H9 (cell line): Measurements from ENCODE around the gene CKMT2. TPM values are rescaled to one million over a fixed set of nuclear protein-coding genes. Genes with fewer than 3 reads are reported as not detected.

Experiments used
- DNase-seq: peaks from one replicate; pipeline ENCODE4 v3.0.0-alpha.2; 2017
- H2AFZ ChIP-seq: one replicate; pipeline ENCODE4 v1.6.1; 2013; ENCODE audit warnings: mild to moderate bottlenecking, low read length, control low read depth, moderate library complexity
- H2AK5ac ChIP-seq: 2 replicates; pipeline ENCODE4 v1.6.1; 2013; ENCODE audit warnings: low read length, control low read depth, mixed read lengths; ENCODE audit not compliant: insufficient read length
- H2BK120ac ChIP-seq: one replicate; pipeline ENCODE4 v1.6.1; 2013; ENCODE audit warnings: low read depth, mild to moderate bottlenecking, low read length, control low read depth, inconsistent platforms; ENCODE audit not compliant: poor library complexity, severe bottlenecking
- H2BK12ac ChIP-seq: 2 replicates; pipeline ENCODE4 v1.6.1; 2013; ENCODE audit warnings: low read length, control low read depth, mixed read lengths, low read depth; ENCODE audit not compliant: insufficient read length
- H2BK15ac ChIP-seq: 2 replicates; pipeline ENCODE4 v1.6.1; 2013; ENCODE audit warnings: low read depth, low read length, control low read depth
- H2BK20ac ChIP-seq: one replicate; pipeline ENCODE4 v1.6.1; 2013; ENCODE audit warnings: low read depth, mild to moderate bottlenecking, low read length, control low read depth, inconsistent platforms; ENCODE audit not compliant: poor library complexity, severe bottlenecking
- H2BK5ac ChIP-seq: 2 replicates; pipeline ENCODE4 v1.6.1; 2013; ENCODE audit warnings: low read length, control low read depth, mixed read lengths; ENCODE audit not compliant: insufficient read length
- H3K14ac ChIP-seq: 2 replicates; pipeline ENCODE4 v1.6.1; 2013; ENCODE audit warnings: low read length, control low read depth; ENCODE audit not compliant: insufficient read depth
- H3K18ac ChIP-seq: 2 replicates; pipeline ENCODE4 v1.6.1; 2013; ENCODE audit warnings: low read depth, mild to moderate bottlenecking, mixed read lengths, low read length, control low read depth; ENCODE audit not compliant: insufficient read length
- H3K23ac ChIP-seq: 2 replicates; pipeline ENCODE4 v1.6.1; 2013; ENCODE audit warnings: low read length, control low read depth, mixed read lengths, low read depth; ENCODE audit not compliant: insufficient read length
- H3K23me2 ChIP-seq: 2 replicates; pipeline ENCODE4 v1.6.1; 2013; ENCODE audit warnings: low read depth, mild to moderate bottlenecking, mixed read lengths, low read length, control low read depth; ENCODE audit not compliant: insufficient read length, poor library complexity, severe bottlenecking
- H3K27ac ChIP-seq: 2 replicates; pipeline ENCODE4 v1.5.1; 2013; ENCODE audit warnings: low read length, control low read depth, mixed read lengths, low read depth; ENCODE audit not compliant: insufficient read length
- H3K27me3 ChIP-seq: 2 replicates; pipeline ENCODE4 v1.6.1; 2013; ENCODE audit warnings: low read length, control low read depth, inconsistent platforms; ENCODE audit not compliant: insufficient read depth
- H3K4ac ChIP-seq: 2 replicates; pipeline ENCODE4 v1.6.1; 2013; ENCODE audit warnings: low read depth, mild to moderate bottlenecking, control low read depth, inconsistent platforms, low read length, moderate library complexity
- H3K4me1 ChIP-seq: 2 replicates; pipeline ENCODE4 v1.6.1; 2013; ENCODE audit warnings: low read length, control low read depth, inconsistent platforms; ENCODE audit not compliant: insufficient read depth
- H3K4me2 ChIP-seq: 2 replicates; pipeline ENCODE4 v1.6.1; 2013; ENCODE audit warnings: low read length, control low read depth, mixed read lengths; ENCODE audit not compliant: insufficient read length, insufficient read depth
- H3K56ac ChIP-seq: 2 replicates; pipeline ENCODE4 v1.6.1; 2013; ENCODE audit warnings: low read depth, mild to moderate bottlenecking, mixed read lengths, low read length, control low read depth; ENCODE audit not compliant: insufficient read length
- H3K79me1 ChIP-seq: 2 replicates; pipeline ENCODE4 v1.6.1; 2013; ENCODE audit warnings: low read depth, mild to moderate bottlenecking, moderate library complexity, low read length, control low read depth, inconsistent platforms; ENCODE audit not compliant: insufficient read depth, poor library complexity, severe bottlenecking
- H3K79me2 ChIP-seq: 2 replicates; pipeline ENCODE4 v1.6.1; 2013; ENCODE audit warnings: low read length, control low read depth, inconsistent platforms; ENCODE audit not compliant: insufficient read depth
- H3K9ac ChIP-seq: 2 replicates; pipeline ENCODE4 v1.6.1; 2013; ENCODE audit warnings: low read length, control low read depth, mixed read lengths; ENCODE audit not compliant: insufficient read length; ENCODE audit errors: extremely low read depth
- H3K9me3 ChIP-seq: one replicate; pipeline ENCODE4 v1.6.1; 2013; ENCODE audit warnings: low read depth, low read length, inconsistent platforms; ENCODE audit not compliant: control insufficient read depth
- H3T11ph ChIP-seq: one replicate; pipeline ENCODE4 v1.6.1; 2013; ENCODE audit warnings: mild to moderate bottlenecking, low read length, control low read depth, inconsistent platforms
- H4K20me1 ChIP-seq: one replicate; pipeline ENCODE4 v1.6.1; 2013; ENCODE audit not compliant: control insufficient read depth, insufficient read length, insufficient read depth
- H4K5ac ChIP-seq: 2 replicates; pipeline ENCODE4 v1.6.1; 2013; ENCODE audit warnings: low read depth, mild to moderate bottlenecking, mixed read lengths, low read length, control low read depth; ENCODE audit not compliant: insufficient read length
- H4K8ac ChIP-seq: replicated peaks from 2 replicates; pipeline ENCODE4 v1.6.1; 2013; ENCODE audit warnings: low read length, control low read depth, mixed read lengths, low read depth; ENCODE audit not compliant: insufficient read length
- H4K91ac ChIP-seq: 2 replicates; pipeline ENCODE4 v1.6.1; 2013; ENCODE audit warnings: low read depth, mild to moderate bottlenecking, moderate library complexity, mixed read lengths, low read length, control low read depth; ENCODE audit not compliant: insufficient read length
- H3K27ac Mint-ChIP-seq, 3 experiments: 2 replicates in 2 of 3; 3 replicates in 1 of 3; pipeline ENCODE4 v1.8.0; 2020 to 2021; ENCODE audit warnings: mixed read lengths in 3 of 3, mild to moderate bottlenecking in 1 of 3, moderate library complexity in 1 of 3
- H3K27me3 Mint-ChIP-seq: 2 replicates; pipeline ENCODE4 v1.8.0; 2021; ENCODE audit warnings: low read depth, mild to moderate bottlenecking, moderate library complexity, mixed read lengths
- H3K36me3 Mint-ChIP-seq, 3 experiments: 2 replicates in 2 of 3; 3 replicates in 1 of 3; pipeline ENCODE4 v1.8.0; 2020 to 2021; ENCODE audit warnings: low read depth in 3 of 3, mixed read lengths in 3 of 3; ENCODE audit not compliant: insufficient read depth in 1 of 3
- H3K4me1 Mint-ChIP-seq, 2 experiments: 2 replicates each; pipeline ENCODE4 v1.8.0; 2020; ENCODE audit warnings: mixed read lengths in 2 of 2
- H3K4me3 Mint-ChIP-seq, 2 experiments: 2 replicates in 1 of 2; 3 replicates in 1 of 2; pipeline ENCODE4 v1.8.0; 2020 to 2021; ENCODE audit warnings: mild to moderate bottlenecking in 2 of 2, mixed read lengths in 2 of 2, moderate library complexity in 1 of 2
- H3K9me3 Mint-ChIP-seq, 2 experiments: 2 replicates in 1 of 2; 3 replicates in 1 of 2; pipeline ENCODE4 v1.8.0; 2020; ENCODE audit warnings: mild to moderate bottlenecking in 2 of 2, mixed read lengths in 2 of 2, moderate library complexity in 1 of 2
- CTCF ChIP-seq: fragments of 200-600 bp; sonication (generic); conservative IDR thresholded peaks from 3 replicates; pipeline ENCODE4 v1.8.0; 2021; ENCODE audit warnings: antibody characterized with exemption, mild to moderate bottlenecking
- WGBS: extraction: QIAGEN DNeasy Blood & Tissue Kit; methylation state at CpG from one replicate; pipeline ENCODE4 v1.1.7; 2013; ENCODE audit warnings: missing lambda C conversion rate, low lambda C conversion rate, mixed read lengths; ENCODE audit not compliant: insufficient read length; ENCODE audit errors: extremely low coverage; 5-methylcytosine and 5-hydroxymethylcytosine counted together
- total RNA-seq: library from RNA; stranded (reverse); gene quantifications from 2 replicates; pipeline ENCODE4 v1.2.1, GENCODE V29; 2021

CKMT2 gene
- total RNA-seq, 1 experiment from 2014 or later, result 1.8 TPM

- Histone ChIP-seq H3K79me2 (no peaks in the 10 kb centered on the region), H4K20me1 (peaks cover 4% of the 10 kb centered on the region), H3K14ac (no peak overlapping the region; the same call in 1 of the 2 replicates), H2AK5ac (no peak overlapping the region), H3K27me3 (no peaks in the 10 kb centered on the region), H2BK20ac (no peak overlapping the region), H3K4me1 (peaks cover 2% of the 10 kb centered on the region; the same call in 1 of the 2 replicates), H2BK15ac (no peak overlapping the region), H2BK120ac (no peak overlapping the region), H3K18ac (no peak overlapping the region), H3T11ph (no peak overlapping the region), H3K23ac (no peak overlapping the region), H2BK12ac (no peak overlapping the region), H3K23me2 (no peaks in the 10 kb centered on the region), H2AFZ (no peak overlapping the region), H2BK5ac (no peak overlapping the region), H4K8ac (no peak overlapping the region), H3K27ac (no peak overlapping the region), H3K56ac (no peak overlapping the region), H3K4me2 (no peak overlapping the region), H3K4ac (no peak overlapping the region), H3K9me3 (no peaks in the 10 kb centered on the region), H4K5ac (no peak overlapping the region), H3K79me1 (no peaks in the 10 kb centered on the region), H3K9ac (no peak overlapping the region), H4K91ac (no peak overlapping the region)
- H3K9me3 Mint-ChIP-seq, result no peaks in the 10 kb centered on the region; a peak in 1 of 5 replicates
- peaks cover 1 to 8% of the 10 kb centered on the region in 2 experiments; a peak in 3 of 4 replicates for H3K4me1 Mint-ChIP-seq
- no peak overlapping the region for H3K4me3 Mint-ChIP-seq
- H3K27me3 Mint-ChIP-seq, result no peaks in the 10 kb centered on the region
- DNase-seq, result no peak
- H3K27ac Mint-ChIP-seq, result no peak overlapping the region; a peak in 1 of 7 replicates
- H3K36me3 Mint-ChIP-seq, result peaks cover 0 to 16% (median 9%) of the 10 kb centered on the region in 3 experiments; a peak in 6 of 7 replicates
- WGBS, result no CpG with 5 or more reads among the region's 5 CpGs
- 0 out of 3 replicates have a peak, but pooled peaks have one; percentile 15 for TF ChIP-seq CTCF
These were observed 6.5 kb downstream of the CKMT2 start for GRCh38 chr5:81239613-81240012.
